ENCODE data around the gene PRORP. TPM values are rescaled to one million over a fixed set of nuclear protein-coding genes. Genes with fewer than 3 reads are reported as not detected.

PRORP gene
- total RNA-seq, 4 donors from 2014 or later, result 23.6 to 45.4 (median 42.3) TPM

DNA sequence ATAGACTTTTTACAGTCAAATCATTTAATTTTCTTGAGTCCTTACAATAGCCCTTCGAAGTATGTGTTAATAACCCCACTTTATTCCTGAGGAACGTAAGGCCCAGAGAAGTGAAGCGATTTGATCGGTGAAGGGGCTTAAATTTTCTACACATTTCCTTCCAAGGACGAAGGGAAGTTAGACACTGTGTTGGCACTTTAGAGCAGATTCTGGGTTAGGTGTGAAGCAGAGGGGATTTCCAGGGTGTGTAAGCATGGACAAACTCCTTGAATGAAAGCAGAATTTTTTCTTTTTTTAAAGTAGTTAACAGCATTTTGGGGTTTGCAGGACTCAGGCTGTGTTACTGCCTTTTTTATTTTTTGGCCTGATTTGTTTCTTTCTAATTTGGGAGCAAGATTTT lies 38.9 kb downstream of the PRORP start:
- Histone ChIP-seq H3K4me1 (peaks cover 0 to 7% of the 10 kb centered on the region in 2 donors), H3K27ac (no peak overlapping the region), H3K4me3 (replicated peaks in 1 of 3) (no peak overlapping the region), H3K9me3 (no peaks in the 10 kb centered on the region), H3K36me3 (no peaks in the 10 kb centered on the region), H3K27me3 (no peaks in the 10 kb centered on the region)
- DNase-seq, result no peak
- no peak for TF ChIP-seq POLR2A (IDR thresholded peaks at IDR 0.05)
- TF ChIP-seq, protein P1, sequence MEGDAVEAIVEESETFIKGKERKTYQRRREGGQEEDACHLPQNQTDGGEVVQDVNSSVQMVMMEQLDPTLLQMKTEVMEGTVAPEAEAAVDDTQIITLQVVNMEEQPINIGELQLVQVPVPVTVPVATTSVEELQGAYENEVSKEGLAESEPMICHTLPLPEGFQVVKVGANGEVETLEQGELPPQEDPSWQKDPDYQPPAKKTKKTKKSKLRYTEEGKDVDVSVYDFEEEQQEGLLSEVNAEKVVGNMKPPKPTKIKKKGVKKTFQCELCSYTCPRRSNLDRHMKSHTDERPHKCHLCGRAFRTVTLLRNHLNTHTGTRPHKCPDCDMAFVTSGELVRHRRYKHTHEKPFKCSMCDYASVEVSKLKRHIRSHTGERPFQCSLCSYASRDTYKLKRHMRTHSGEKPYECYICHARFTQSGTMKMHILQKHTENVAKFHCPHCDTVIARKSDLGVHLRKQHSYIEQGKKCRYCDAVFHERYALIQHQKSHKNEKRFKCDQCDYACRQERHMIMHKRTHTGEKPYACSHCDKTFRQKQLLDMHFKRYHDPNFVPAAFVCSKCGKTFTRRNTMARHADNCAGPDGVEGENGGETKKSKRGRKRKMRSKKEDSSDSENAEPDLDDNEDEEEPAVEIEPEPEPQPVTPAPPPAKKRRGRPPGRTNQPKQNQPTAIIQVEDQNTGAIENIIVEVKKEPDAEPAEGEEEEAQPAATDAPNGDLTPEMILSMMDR (IDR thresholded peaks at IDR 0.05), result no peak
- 82 to 84% methylated on average over 5 of the region's 5 CpGs for WGBS, 2 donors
- intact Hi-C loops (cut with DNase I), result no loop called here

DNA sequence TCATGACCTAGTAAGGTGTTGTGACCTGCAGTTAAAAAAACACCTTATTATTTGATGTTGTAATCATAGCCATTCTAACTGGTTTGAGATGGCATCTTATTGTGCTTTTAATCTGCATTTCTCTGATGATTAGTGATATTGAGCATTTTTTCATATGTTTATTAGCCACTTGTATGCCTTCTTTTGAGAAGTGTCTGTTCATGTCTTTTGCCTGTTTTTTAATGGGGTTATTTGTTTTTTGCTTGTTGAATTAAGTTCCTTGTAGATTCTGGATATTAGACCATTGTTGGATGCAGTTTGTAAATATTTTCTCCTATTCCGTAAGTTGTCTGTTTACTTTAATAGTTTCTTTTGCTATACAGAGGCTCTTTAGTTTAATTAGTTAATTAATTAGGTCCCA lies 41.0 kb downstream of the PRORP start:
- no peaks in the 10 kb centered on the region for H3K27me3 ChIP-seq
- TF ChIP-seq POLR2A (IDR thresholded peaks at IDR 0.05), result no peak
- TF ChIP-seq, protein P1 (IDR thresholded peaks at IDR 0.05), result no peak
- H3K4me3 ChIP-seq (replicated peaks in 1 of 3), result no peak overlapping the region
- no peak for DNase-seq
- H3K27ac ChIP-seq, result no peak overlapping the region
- intact Hi-C loops (cut with DNase I), result no loop called here
- WGBS, 2 donors, result 95 to 96% methylated on average over 1 of the region's 1 CpG
- no peaks in the 10 kb centered on the region for H3K9me3 ChIP-seq
- H3K4me1 ChIP-seq, result peaks cover 0 to 7% of the 10 kb centered on the region in 2 donors
- no peaks in the 10 kb centered on the region for H3K36me3 ChIP-seq

DNA sequence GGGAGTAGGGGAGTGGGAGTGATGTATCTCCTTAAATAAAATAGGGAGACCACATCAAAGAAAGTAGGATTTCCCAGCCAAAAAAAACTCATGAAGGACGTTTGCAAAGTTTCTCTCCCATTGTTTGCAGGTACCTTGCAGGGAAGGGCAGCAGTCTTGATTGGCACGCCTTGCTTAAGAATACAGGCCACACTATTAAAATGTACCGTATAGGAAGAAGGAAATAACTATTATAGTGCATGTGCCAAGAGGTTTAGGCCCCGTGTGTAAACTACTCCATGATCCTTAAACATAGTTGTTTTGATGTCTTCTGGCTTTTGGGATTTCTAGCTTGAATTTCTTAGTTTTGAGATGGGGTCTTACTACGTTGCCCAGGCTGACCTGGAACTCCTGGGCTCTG lies 42.5 kb downstream of the PRORP start:
- Histone ChIP-seq H3K36me3 (no peaks in the 10 kb centered on the region), H3K4me3 (replicated peaks in 1 of 3) (no peak overlapping the region), H3K27ac (no peak overlapping the region), H3K27me3 (no peaks in the 10 kb centered on the region), H3K9me3 (no peaks in the 10 kb centered on the region), H3K4me1 (peaks cover 0 to 3% of the 10 kb centered on the region in 2 donors)
- TF ChIP-seq, protein P1 (IDR thresholded peaks at IDR 0.05), result no peak
- TF ChIP-seq POLR2A (IDR thresholded peaks at IDR 0.05), result no peak
- DNase-seq, result no peak
- intact Hi-C loops (cut with DNase I), result no loop called here
- 80 to 89% methylated on average over 5 of the region's 5 CpGs for WGBS, 2 donors

DNA sequence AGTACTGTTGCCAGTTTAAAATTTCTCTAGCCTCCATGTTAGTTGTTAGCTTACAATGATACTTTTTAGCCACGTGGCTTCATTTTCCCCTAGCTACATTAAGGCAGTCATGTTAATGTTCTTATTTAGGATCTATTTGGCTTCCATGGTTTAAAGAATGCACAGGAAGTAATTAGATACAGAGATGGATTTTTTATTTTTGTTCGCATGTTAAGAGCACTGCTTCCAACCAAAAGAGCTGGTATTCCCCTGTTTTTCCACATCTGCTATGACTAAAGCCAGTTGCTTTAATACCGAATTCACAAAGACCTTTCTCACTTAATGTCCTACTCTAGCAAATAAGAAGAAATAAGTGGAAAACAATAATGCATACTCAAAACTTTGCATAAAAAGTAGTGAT lies 45.1 kb downstream of the PRORP start:
- H3K9me3 ChIP-seq, result no peaks in the 10 kb centered on the region
- no peak overlapping the region for H3K27ac ChIP-seq
- 87 to 94% methylated on average over 3 of the region's 3 CpGs for WGBS, 2 donors
- no peaks in the 10 kb centered on the region for H3K27me3 ChIP-seq
- no peaks in the 10 kb centered on the region for H3K4me1 ChIP-seq
- no peaks in the 10 kb centered on the region for H3K36me3 ChIP-seq
- H3K4me3 ChIP-seq (replicated peaks in 1 of 3), result no peak overlapping the region
- TF ChIP-seq, protein P1 (IDR thresholded peaks at IDR 0.05), result no peak
- no peak for TF ChIP-seq POLR2A (IDR thresholded peaks at IDR 0.05)
- intact Hi-C loops (cut with DNase I), result no loop called here
- no peak for DNase-seq

Other genes starting within 250 kb of the PRORP start
- gene BAZ1A, start 247.2 kb upstream of the PRORP start, total RNA-seq, result 10 to 100 TPM; 16.7 to 29.8 (median 28.4) TPM
- gene SRP54, start 139.6 kb upstream of the PRORP start, total RNA-seq, result 100 to 1,000 TPM in 1 of 4 donors, 10 to 100 TPM in 3; 58.5 to 122 (median 79.7) TPM
- gene FAM177A1, start 76.3 kb upstream of the PRORP start, total RNA-seq, result 10 to 100 TPM; 36.2 to 55.6 (median 47.2) TPM
- 10 to 100 TPM; 15.1 to 31.0 (median 24.9) TPM for gene PPP2R3C, start 562 bp upstream of the PRORP start, total RNA-seq
- 100 to 1,000 TPM; 107 to 157 (median 120) TPM for gene PSMA6, start 169.8 kb downstream of the PRORP start, total RNA-seq

Measured in thyroid gland (tissue), 4 donors.